GM23338 (cell line): ENCODE measurements around the gene FAM219A. TPM values are rescaled to one million over a fixed set of nuclear protein-coding genes. Genes with fewer than 3 reads are reported as not detected.

ENCODE experiments used
- ATAC-seq: fragments of 200-7000 bp; cut with Tn5 transposase; 3 replicates; pipeline ENCODE4 v1.9.1; 2020
- DNase-seq: peaks from one replicate; pipeline ENCODE4 v3.0.0-alpha.2; 2015; ENCODE audit warnings: low spot score
- H2AFZ ChIP-seq: fragments of 200-600 bp; sonication (generic); 2 replicates; pipeline ENCODE4 v1.8.0; 2016; ENCODE audit warnings: antibody characterized with exemption, mild to moderate bottlenecking, moderate library complexity
- H3F3A ChIP-seq: fragments of 200-600 bp; sonication (generic); replicated peaks from 2 replicates; pipeline ENCODE4 v1.8.0; 2017; ENCODE audit warnings: antibody characterized with exemption, mixed run types, low read depth
- H3K27ac ChIP-seq: fragments of 200-600 bp; sonication (generic); 2 replicates; pipeline ENCODE4 v1.6.1; 2016; ENCODE audit warnings: low read depth
- H3K27me3 ChIP-seq: fragments of 200-600 bp; sonication (generic); 2 replicates; pipeline ENCODE4 v1.8.0; 2016; ENCODE audit warnings: mild to moderate bottlenecking, mixed run types, moderate library complexity; ENCODE audit not compliant: insufficient read depth
- H3K36me3 ChIP-seq: fragments of 200-600 bp; sonication (generic); 2 replicates; pipeline ENCODE4 v1.8.0; 2016; ENCODE audit warnings: mild to moderate bottlenecking; ENCODE audit not compliant: insufficient read depth
- H3K4me1 ChIP-seq: fragments of 200-600 bp; sonication (generic); 2 replicates; pipeline ENCODE4 v1.8.0; 2016; ENCODE audit warnings: mild to moderate bottlenecking, moderate library complexity; ENCODE audit not compliant: insufficient read depth
- H3K4me2 ChIP-seq: fragments of 200-600 bp; sonication (generic); 2 replicates; pipeline ENCODE4 v1.7.1; 2017; ENCODE audit warnings: mixed run types
- H3K4me3 ChIP-seq: fragments of 200-600 bp; sonication (generic); 2 replicates; pipeline ENCODE4 v1.6.1; 2016; ENCODE audit warnings: mixed run types
- H3K79me2 ChIP-seq: fragments of 200-600 bp; sonication (generic); replicated peaks from 2 replicates; pipeline ENCODE4 v1.8.0; 2017; ENCODE audit warnings: mild to moderate bottlenecking; ENCODE audit not compliant: insufficient read depth
- H3K9me2 ChIP-seq: fragments of 200-600 bp; sonication (generic); 2 replicates; pipeline ENCODE4 v1.8.0; 2017; ENCODE audit not compliant: insufficient read depth
- H4K20me1 ChIP-seq: fragments of 200-600 bp; sonication (generic); replicated peaks from 2 replicates; pipeline ENCODE4 v1.8.0; 2017; ENCODE audit warnings: mild to moderate bottlenecking; ENCODE audit not compliant: insufficient read depth
- H3K27ac Mint-ChIP-seq: 2 replicates; pipeline ENCODE4 v1.8.0; 2020; ENCODE audit warnings: inconsistent platforms, mild to moderate bottlenecking, moderate library complexity, mixed read lengths
- H3K27me3 Mint-ChIP-seq: 3 replicates; pipeline ENCODE4 v1.8.0; 2022; ENCODE audit warnings: low read depth, mild to moderate bottlenecking, moderate library complexity, mixed read lengths, inconsistent platforms; ENCODE audit not compliant: insufficient read depth, poor library complexity
- H3K36me3 Mint-ChIP-seq: 3 replicates; pipeline ENCODE4 v1.8.0; 2021; ENCODE audit warnings: low read depth, mild to moderate bottlenecking, inconsistent platforms, moderate library complexity, mixed read lengths
- H3K4me1 Mint-ChIP-seq: 3 replicates; pipeline ENCODE4 v1.8.0; 2020; ENCODE audit warnings: mild to moderate bottlenecking, inconsistent platforms, mixed read lengths
- H3K4me3 Mint-ChIP-seq: 3 replicates; pipeline ENCODE4 v1.8.0; 2021; ENCODE audit warnings: moderate library complexity, mild to moderate bottlenecking, inconsistent platforms, mixed read lengths
- H3K9me3 Mint-ChIP-seq: 3 replicates; pipeline ENCODE4 v1.8.0; 2020; ENCODE audit warnings: moderate library complexity, mild to moderate bottlenecking, inconsistent platforms, mixed read lengths
- CREB1 ChIP-seq: fragments of 250-450 bp; sonication (Bioruptor Pico); IDR thresholded peaks from 2 replicates; pipeline ENCODE4 v1.5.0; 2020; ENCODE audit warnings: low read depth, mild to moderate bottlenecking, moderate library complexity
- CTCF ChIP-seq, 2 experiments: fragments of 200-600 bp in 1 of 2; sonication (generic) in 1 of 2; conservative IDR thresholded peaks; 2 replicates each; pipeline versions ENCODE4 v1.5.1 to v1.6.1; 2016 to 2017; ENCODE audit warnings: antibody characterized with exemption in 2 of 2, low read depth in 2 of 2, mild to moderate bottlenecking in 2 of 2, moderate library complexity in 1 of 2
- ETS1 ChIP-seq: IDR thresholded peaks from 2 replicates; pipeline ENCODE4 v1.6.1; 2016; ENCODE audit warnings: antibody characterized with exemption
- EZH2 ChIP-seq: fragments of 200-600 bp; sonication (generic); IDR thresholded peaks from one replicate; pipeline ENCODE4 v1.8.0; 2017; ENCODE audit warnings: antibody characterized with exemption, mild to moderate bottlenecking, low read depth; ENCODE audit not compliant: unreplicated experiment
- EZH2phosphoT487 ChIP-seq: fragments of 200-600 bp; sonication (generic); IDR thresholded peaks from one replicate; pipeline ENCODE4 v1.8.1; 2018; ENCODE audit warnings: antibody characterized with exemption; ENCODE audit not compliant: unreplicated experiment
- JUNB ChIP-seq: IDR thresholded peaks from one replicate; pipeline ENCODE4 v1.6.1; 2016; ENCODE audit warnings: antibody characterized with exemption; ENCODE audit not compliant: unreplicated experiment
- NANOG ChIP-seq: IDR thresholded peaks from 2 replicates; pipeline ENCODE4 v1.6.1; 2016; ENCODE audit warnings: antibody characterized with exemption, borderline replicate concordance
- POLR2AphosphoS5 ChIP-seq: IDR thresholded peaks from 2 replicates; pipeline ENCODE4 v1.6.1; 2016; ENCODE audit warnings: antibody characterized with exemption, low read depth
- REST ChIP-seq: IDR thresholded peaks from one replicate; pipeline ENCODE4 v1.6.1; 2018; ENCODE audit warnings: antibody characterized with exemption; ENCODE audit not compliant: unreplicated experiment
- STAT1 ChIP-seq: IDR thresholded peaks from one replicate; pipeline ENCODE4 v1.6.1; 2016; ENCODE audit warnings: antibody characterized with exemption; ENCODE audit not compliant: unreplicated experiment
- ZNF331 ChIP-seq: fragments of 250-450 bp; sonication (Bioruptor Pico); IDR thresholded peaks from 2 replicates; pipeline ENCODE4 v1.5.0; 2020; ENCODE audit warnings: low read depth, mild to moderate bottlenecking, moderate library complexity
- polyA plus RNA-seq: library from polyadenylated mRNA; unstranded; fragments of >200 nt; fragmentation: Nextera tagmentation; extraction: Ambion mirVana; gene quantifications from 2 replicates; pipeline ENCODE4 v1.2.1, GENCODE V29; 2016
- total RNA-seq: library from RNA; depleted of rRNA; stranded (reverse); fragments of >200 nt; shearing (Covaris generic); gene quantifications from 2 replicates; pipeline ENCODE4 v1.2.3, GENCODE V29; 2014

The FAM219A gene
- total and polyA plus RNA-seq, 2 experiments from 2014 or later: 3.8 to 7.2 TPM

GRCh38 chr9:34507556-34507955 lies 49.2 kb upstream of the FAM219A start:
- Histone ChIP-seq H3K79me2 (no peaks in the 10 kb centered on the region), H3K4me1 (peaks cover 23% of the 10 kb centered on the region), H3K9me2 (0 out of 2 replicates have a peak, but pooled peaks cover 4% of the 10 kb centered on the region), H3K27ac (no peak overlapping the region), H3K4me3 (no peak overlapping the region), H3K36me3 (no peaks in the 10 kb centered on the region), H3K4me2 (no peak overlapping the region), H2AFZ (no peak overlapping the region), H4K20me1 (no peaks in the 10 kb centered on the region), H3K27me3 (no peaks in the 10 kb centered on the region), H3F3A (no peaks in the 10 kb centered on the region)
- no peaks in the 10 kb centered on the region; the same call in 2 of the 3 replicates for H3K9me3 Mint-ChIP-seq
- ATAC-seq (no peak), DNase-seq (no peak)
- H3K4me3 Mint-ChIP-seq: no peak overlapping the region
- no peak for TF ChIP-seq CREB1
- TF ChIP-seq REST: no peak
- no peak for TF ChIP-seq NANOG
- TF ChIP-seq STAT1: no peak
- no peak for TF ChIP-seq EZH2phosphoT487
- no peak for TF ChIP-seq ETS1
- peaks cover 4% of the 10 kb centered on the region for H3K27me3 Mint-ChIP-seq
- no peak overlapping the region for H3K27ac Mint-ChIP-seq
- no peaks in the 10 kb centered on the region for H3K36me3 Mint-ChIP-seq
- H3K4me1 Mint-ChIP-seq: peaks cover 36% of the 10 kb centered on the region

GRCh38 chr9:34506623-34507022 lies 48.3 kb upstream of the FAM219A start:
- H3K9me3 Mint-ChIP-seq: no peaks in the 10 kb centered on the region; the same call in 2 of the 3 replicates
- no peaks in the 10 kb centered on the region for H3K27me3 ChIP-seq
- no peak for TF ChIP-seq POLR2AphosphoS5
- TF ChIP-seq JUNB: no peak
- TF ChIP-seq ETS1: no peak
- TF ChIP-seq CTCF (conservative IDR thresholded peaks at IDR 0.05; ENCODE audit: low read depth in 2 of 2): no peak
- TF ChIP-seq REST: no peak
- TF ChIP-seq EZH2: no peak
- TF ChIP-seq ZNF331 (CRISPR knock-in tag): no peak
- TF ChIP-seq CREB1: no peak
- no peak for TF ChIP-seq EZH2phosphoT487
- TF ChIP-seq STAT1: no peak

More at GRCh38 chr9:34506623-34507022, 48.3 kb upstream of the FAM219A start:
- Histone ChIP-seq H3F3A (no peaks in the 10 kb centered on the region), H3K9me2 (no peaks in the 10 kb centered on the region), H3K4me1 (peaks cover 15% of the 10 kb centered on the region), H3K4me3 (no peak overlapping the region), H2AFZ (no peak overlapping the region), H3K36me3 (no peaks in the 10 kb centered on the region), H3K4me2 (no peak overlapping the region), H4K20me1 (no peaks in the 10 kb centered on the region), H3K79me2 (no peaks in the 10 kb centered on the region), H3K27ac (no peak overlapping the region)
- no peak for DNase-seq
- no peak overlapping the region for H3K27ac Mint-ChIP-seq
- H3K4me3 Mint-ChIP-seq: no peak overlapping the region
- H3K27me3 Mint-ChIP-seq: peaks cover 4% of the 10 kb centered on the region
- H3K4me1 Mint-ChIP-seq: peaks cover 29% of the 10 kb centered on the region
- ATAC-seq: no peak
- no peaks in the 10 kb centered on the region for H3K36me3 Mint-ChIP-seq
